A673 (cell line): ENCODE results near the gene AP3B2.

ENCODE experiments used
- EZH2 ChIP-seq: fragments of 200-600 bp; sonication (generic); IDR thresholded peaks from 2 replicates; pipeline ENCODE4 v1.6.1; 2017; ENCODE audit warnings: borderline replicate concordance, low read depth, mild to moderate bottlenecking, mixed read lengths, antibody characterized with exemption, low read length; ENCODE audit not compliant: poor library complexity, severe bottlenecking
- TF ChIP-seq, protein P1 (sequence below): fragments of 300-800, 200-600 bp; sonication (generic); conservative IDR thresholded peaks from 2 replicates; pipeline ENCODE4 v1.5.1; 2017; ENCODE audit warnings: low read depth, mild to moderate bottlenecking, antibody characterized with exemption, low read length, moderate library complexity, mixed read lengths

DNA sequence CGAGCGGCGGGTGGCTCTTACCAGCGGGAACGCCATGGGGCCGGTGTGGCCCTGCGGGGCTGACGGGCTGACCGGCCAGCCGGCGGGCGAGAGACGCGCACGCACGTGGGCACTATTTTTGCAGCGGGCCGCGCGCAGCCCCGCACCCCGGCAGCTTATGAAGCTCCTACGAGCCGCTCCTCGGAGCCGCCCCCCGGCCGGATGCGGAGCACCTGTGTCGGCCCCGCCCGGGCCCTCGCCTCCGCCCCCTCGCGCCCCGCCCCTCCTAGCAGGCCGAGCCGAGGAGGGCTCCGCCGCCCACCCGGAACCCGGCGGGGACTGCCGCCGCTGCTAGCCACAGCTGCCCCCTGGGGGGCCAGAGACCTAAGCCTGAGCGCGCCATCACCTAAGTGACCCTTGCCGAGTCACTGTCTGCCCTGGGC is 61.8 kb downstream of the AP3B2 start:
- TF ChIP-seq, protein P1, sequence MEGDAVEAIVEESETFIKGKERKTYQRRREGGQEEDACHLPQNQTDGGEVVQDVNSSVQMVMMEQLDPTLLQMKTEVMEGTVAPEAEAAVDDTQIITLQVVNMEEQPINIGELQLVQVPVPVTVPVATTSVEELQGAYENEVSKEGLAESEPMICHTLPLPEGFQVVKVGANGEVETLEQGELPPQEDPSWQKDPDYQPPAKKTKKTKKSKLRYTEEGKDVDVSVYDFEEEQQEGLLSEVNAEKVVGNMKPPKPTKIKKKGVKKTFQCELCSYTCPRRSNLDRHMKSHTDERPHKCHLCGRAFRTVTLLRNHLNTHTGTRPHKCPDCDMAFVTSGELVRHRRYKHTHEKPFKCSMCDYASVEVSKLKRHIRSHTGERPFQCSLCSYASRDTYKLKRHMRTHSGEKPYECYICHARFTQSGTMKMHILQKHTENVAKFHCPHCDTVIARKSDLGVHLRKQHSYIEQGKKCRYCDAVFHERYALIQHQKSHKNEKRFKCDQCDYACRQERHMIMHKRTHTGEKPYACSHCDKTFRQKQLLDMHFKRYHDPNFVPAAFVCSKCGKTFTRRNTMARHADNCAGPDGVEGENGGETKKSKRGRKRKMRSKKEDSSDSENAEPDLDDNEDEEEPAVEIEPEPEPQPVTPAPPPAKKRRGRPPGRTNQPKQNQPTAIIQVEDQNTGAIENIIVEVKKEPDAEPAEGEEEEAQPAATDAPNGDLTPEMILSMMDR: no peak
- TF ChIP-seq EZH2: peak; percentile 76
